GM23338 (cell line): Measurements from ENCODE around the gene SF3B1. TPM values are rescaled to one million over a fixed set of nuclear protein-coding genes. Genes with fewer than 3 reads are reported as not detected.

Experiments used
- ATAC-seq: fragments of 200-7000 bp; cut with Tn5 transposase; 3 replicates; pipeline ENCODE4 v1.9.1; 2020
- DNase-seq: peaks from one replicate; pipeline ENCODE4 v3.0.0-alpha.2; 2015; ENCODE audit warnings: low spot score
- H2AFZ ChIP-seq: fragments of 200-600 bp; sonication (generic); 2 replicates; pipeline ENCODE4 v1.8.0; 2016; ENCODE audit warnings: antibody characterized with exemption, mild to moderate bottlenecking, moderate library complexity
- H3F3A ChIP-seq: fragments of 200-600 bp; sonication (generic); replicated peaks from 2 replicates; pipeline ENCODE4 v1.8.0; 2017; ENCODE audit warnings: antibody characterized with exemption, mixed run types, low read depth
- H3K27ac ChIP-seq: fragments of 200-600 bp; sonication (generic); 2 replicates; pipeline ENCODE4 v1.6.1; 2016; ENCODE audit warnings: low read depth
- H3K27me3 ChIP-seq: fragments of 200-600 bp; sonication (generic); 2 replicates; pipeline ENCODE4 v1.8.0; 2016; ENCODE audit warnings: mild to moderate bottlenecking, mixed run types, moderate library complexity; ENCODE audit not compliant: insufficient read depth
- H3K36me3 ChIP-seq: fragments of 200-600 bp; sonication (generic); 2 replicates; pipeline ENCODE4 v1.8.0; 2016; ENCODE audit warnings: mild to moderate bottlenecking; ENCODE audit not compliant: insufficient read depth
- H3K4me1 ChIP-seq: fragments of 200-600 bp; sonication (generic); 2 replicates; pipeline ENCODE4 v1.8.0; 2016; ENCODE audit warnings: mild to moderate bottlenecking, moderate library complexity; ENCODE audit not compliant: insufficient read depth
- H3K4me2 ChIP-seq: fragments of 200-600 bp; sonication (generic); 2 replicates; pipeline ENCODE4 v1.7.1; 2017; ENCODE audit warnings: mixed run types
- H3K4me3 ChIP-seq: fragments of 200-600 bp; sonication (generic); 2 replicates; pipeline ENCODE4 v1.6.1; 2016; ENCODE audit warnings: mixed run types
- H3K79me2 ChIP-seq: fragments of 200-600 bp; sonication (generic); replicated peaks from 2 replicates; pipeline ENCODE4 v1.8.0; 2017; ENCODE audit warnings: mild to moderate bottlenecking; ENCODE audit not compliant: insufficient read depth
- H3K9me2 ChIP-seq: fragments of 200-600 bp; sonication (generic); 2 replicates; pipeline ENCODE4 v1.8.0; 2017; ENCODE audit not compliant: insufficient read depth
- H4K20me1 ChIP-seq: fragments of 200-600 bp; sonication (generic); replicated peaks from 2 replicates; pipeline ENCODE4 v1.8.0; 2017; ENCODE audit warnings: mild to moderate bottlenecking; ENCODE audit not compliant: insufficient read depth
- H3K27ac Mint-ChIP-seq: 2 replicates; pipeline ENCODE4 v1.8.0; 2020; ENCODE audit warnings: inconsistent platforms, mild to moderate bottlenecking, moderate library complexity, mixed read lengths
- H3K27me3 Mint-ChIP-seq: 3 replicates; pipeline ENCODE4 v1.8.0; 2022; ENCODE audit warnings: low read depth, mild to moderate bottlenecking, moderate library complexity, mixed read lengths, inconsistent platforms; ENCODE audit not compliant: insufficient read depth, poor library complexity
- H3K36me3 Mint-ChIP-seq: 3 replicates; pipeline ENCODE4 v1.8.0; 2021; ENCODE audit warnings: low read depth, mild to moderate bottlenecking, inconsistent platforms, moderate library complexity, mixed read lengths
- H3K4me1 Mint-ChIP-seq: 3 replicates; pipeline ENCODE4 v1.8.0; 2020; ENCODE audit warnings: mild to moderate bottlenecking, inconsistent platforms, mixed read lengths
- H3K4me3 Mint-ChIP-seq: 3 replicates; pipeline ENCODE4 v1.8.0; 2021; ENCODE audit warnings: moderate library complexity, mild to moderate bottlenecking, inconsistent platforms, mixed read lengths
- H3K9me3 Mint-ChIP-seq: 3 replicates; pipeline ENCODE4 v1.8.0; 2020; ENCODE audit warnings: moderate library complexity, mild to moderate bottlenecking, inconsistent platforms, mixed read lengths
- CTCF ChIP-seq, 2 experiments: fragments of 200-600 bp in 1 of 2; sonication (generic) in 1 of 2; conservative IDR thresholded peaks; 2 replicates each; pipeline versions ENCODE4 v1.5.1 to v1.6.1; 2016 to 2017; ENCODE audit warnings: antibody characterized with exemption in 2 of 2, low read depth in 2 of 2, mild to moderate bottlenecking in 2 of 2, moderate library complexity in 1 of 2
- ETS1 ChIP-seq: IDR thresholded peaks from 2 replicates; pipeline ENCODE4 v1.6.1; 2016; ENCODE audit warnings: antibody characterized with exemption
- ZNF331 ChIP-seq: fragments of 250-450 bp; sonication (Bioruptor Pico); IDR thresholded peaks from 2 replicates; pipeline ENCODE4 v1.5.0; 2020; ENCODE audit warnings: low read depth, mild to moderate bottlenecking, moderate library complexity
- ZNF462 ChIP-seq: fragments of 250-450 bp; sonication (Bioruptor Pico); IDR thresholded peaks from 2 replicates; pipeline ENCODE4 v1.5.0; 2020; ENCODE audit warnings: mild to moderate bottlenecking, moderate library complexity
- polyA plus RNA-seq: library from polyadenylated mRNA; unstranded; fragments of >200 nt; fragmentation: Nextera tagmentation; extraction: Ambion mirVana; gene quantifications from 2 replicates; pipeline ENCODE4 v1.2.1, GENCODE V29; 2016
- total RNA-seq: library from RNA; depleted of rRNA; stranded (reverse); fragments of >200 nt; shearing (Covaris generic); gene quantifications from 2 replicates; pipeline ENCODE4 v1.2.3, GENCODE V29; 2014

The SF3B1 gene
- total and polyA plus RNA-seq, 2 experiments from 2014 or later: 238 to 340 TPM

GRCh38 chr2:197356136-197356535 lies 78.7 kb downstream of the SF3B1 start:
- Histone ChIP-seq H3K27ac (no peak overlapping the region), H3K36me3 (no peaks in the 10 kb centered on the region), H3K27me3 (no peaks in the 10 kb centered on the region), H3K79me2 (no peaks in the 10 kb centered on the region), H3K9me2 (no peaks in the 10 kb centered on the region), H3K4me2 (no peak overlapping the region), H2AFZ (peak overlapping the region; percentile 3; the same call in 1 of the 2 replicates), H3K4me3 (no peak overlapping the region), H3F3A (no peaks in the 10 kb centered on the region), H4K20me1 (no peaks in the 10 kb centered on the region), H3K4me1 (no peaks in the 10 kb centered on the region)
- Mint-ChIP-seq H3K27me3 (no peaks in the 10 kb centered on the region), H3K4me3 (no peak overlapping the region), H3K36me3 (no peaks in the 10 kb centered on the region), H3K4me1 (peaks cover 6% of the 10 kb centered on the region; the same call in 2 of the 3 replicates), H3K9me3 (no peaks in the 10 kb centered on the region), H3K27ac (peak overlapping the region; percentile 17; the same call in 1 of the 2 replicates)
- ATAC-seq (peak; percentile 88), DNase-seq (peak; percentile 79)
- TF ChIP-seq ZNF462 (no peak), ZNF331 (CRISPR knock-in tag) (no peak), CTCF (conservative IDR thresholded peaks at IDR 0.05; ENCODE audit: low read depth in 2 of 2) (peak; percentile 42 to 60), ETS1 (no peak)
